H1 (cell line): Measurements from ENCODE around the gene COL26A1. TPM values are rescaled to one million over a fixed set of nuclear protein-coding genes. Genes with fewer than 3 reads are reported as not detected.

Experiments used
- CHD7 ChIP-seq: fragments of 300-600 bp; sonication (generic); IDR thresholded peaks from 2 replicates; pipeline ENCODE4 v1.7.1; 2012; ENCODE audit warnings: low read length, moderate library complexity, mild to moderate bottlenecking, inconsistent platforms; ENCODE audit not compliant: insufficient replicate concordance
- GABPA ChIP-seq: IDR thresholded peaks from 2 replicates; pipeline ENCODE4 v1.6.1; 2011; ENCODE audit warnings: mild to moderate bottlenecking, low read length, moderate library complexity, borderline replicate concordance; ENCODE audit not compliant: insufficient read depth
- MAX ChIP-seq: IDR thresholded peaks from 2 replicates; pipeline ENCODE4 v1.6.1; 2012; ENCODE audit warnings: inconsistent platforms
- RAD21 ChIP-seq, 2 experiments: IDR thresholded peaks in 1 of 2; conservative IDR thresholded peaks in 1 of 2; 2 replicates each; pipeline ENCODE4 v1.6.1; 2011; ENCODE audit warnings: low read depth in 2 of 2, low read length in 2 of 2, improper control_type of control experiment in 1 of 2, inconsistent platforms in 1 of 2, mild to moderate bottlenecking in 1 of 2, moderate library complexity in 1 of 2
- RNF2 ChIP-seq: fragments of 200-900, 300-1000 bp; sonication (generic); IDR thresholded peaks from 2 replicates; pipeline ENCODE4 v1.7.1; 2016; ENCODE audit warnings: borderline replicate concordance, low read depth, mild to moderate bottlenecking, antibody characterized with exemption, low read length; ENCODE audit not compliant: poor library complexity, severe bottlenecking; ENCODE audit errors: missing control alignments
- polyA plus RNA-seq, 7 experiments: library from polyadenylated mRNA; depleted of rRNA in 3 of 7; stranded (reverse) in 5 of 7; unstranded in 2 of 7; fragments of >200 nt in 5 of 7; fragments of 200-250 nt in 2 of 7; gene quantifications; 1 replicate in 5 of 7; 2 replicates in 1 of 7; 4 replicates in 1 of 7; pipeline versions ENCODE4 v1.2.1 to v1.2.3, GENCODE V29; 2011 to 2013; ENCODE audit warnings: missing spikeins in 2 of 7, mixed read lengths in 2 of 7
- total RNA-seq: library from RNA; stranded (reverse); fragmentation: NEBNext Ultra II Directional; extraction: Animal tissue kit (Norgen Biotek cat#: 25700); gene quantifications from 2 replicates; pipeline ENCODE4 v1.2.1, GENCODE V29; 2021

The COL26A1 gene
- total and polyA plus RNA-seq, 2 of the 8 experiments (the other 6 are each of a cell fraction or from before 2014, with no cell fraction given) = 51.1 to 68.8 TPM

GRCh38 chr7:101542527-101543241 lies 180.0 kb downstream of the COL26A1 start (continued):
- TF ChIP-seq CHD7 (no peak), GABPA (peak; percentile 39; the same call in 1 of the 2 replicates), MAX (peak; percentile 45; the same call in 1 of the 2 replicates), RNF2 (no peak), RAD21 (IDR thresholded peaks at IDR 0.05 in 1 of 2, conservative IDR thresholded peaks at IDR 0.05 in 1 of 2; ENCODE audit: low read depth in 2 of 2, low read length in 2 of 2) (peak; percentile 94 to 96)
- TF ChIP-seq, all 59 proteins: peak for 6
